Measurements from ENCODE around the gene C2CD4C. TPM values are rescaled to one million over a fixed set of nuclear protein-coding genes. Genes with fewer than 3 reads are reported as not detected.

C2CD4C gene
- total and polyA plus RNA-seq, 4 donors, result 0.88 to 1.4 (median 1.2) TPM

GRCh38 chr19:443005-443404 is 34.1 kb upstream of the C2CD4C start:
- Histone ChIP-seq H3K9ac (ENCODE audit: insufficient read depth in 1 of 2, low read length in 2 of 2) (no peak overlapping the region), H3K4me1 (ENCODE audit: control insufficient read depth in 5 of 5, insufficient read depth in 5 of 5, low read length in 5 of 5) (peaks cover 0 to 4% (median 0%) of the 10 kb centered on the region in 5 donors), H3K27ac (ENCODE audit: low read depth in 1 of 2, low read length in 1 of 2) (no peak overlapping the region), H3K9me3 (ENCODE audit: control insufficient read depth in 4 of 4, insufficient read depth in 3 of 4, low read length in 3 of 4) (peaks cover 0 to 5% (median 0%) of the 10 kb centered on the region in 4 donors), H3K4me3 (no peak overlapping the region), H3K36me3 (ENCODE audit: control insufficient read depth in 4 of 4, insufficient read depth in 4 of 4, low read length in 4 of 4) (peaks cover 0 to 3% (median 0%) of the 10 kb centered on the region in 4 donors), H3K27me3 (ENCODE audit: control insufficient read depth in 3 of 3, insufficient read depth in 3 of 3, low read length in 2 of 3) (peaks cover 0 to 3% (median 0%) of the 10 kb centered on the region in 3 donors)
- TF ChIP-seq CTCF (IDR thresholded peaks at IDR 0.05; ENCODE audit: control extremely low read depth, extremely low read depth), result no peak
- ATAC-seq (ENCODE audit: insufficient read depth, low FRiP score), result no peak
- WGBS, 2 donors, result 89 to 93% methylated on average over 2 of the region's 2 CpGs
- no peak for DNase-seq

GRCh38 chr19:442085-442484 is 33.1 kb upstream of the C2CD4C start:
- H3K4me1 ChIP-seq (ENCODE audit: control insufficient read depth in 5 of 5, insufficient read depth in 5 of 5, low read length in 5 of 5), result peaks cover 0 to 4% (median 0%) of the 10 kb centered on the region in 5 donors
- H3K27ac ChIP-seq (ENCODE audit: low read depth in 1 of 2, low read length in 1 of 2), result no peak overlapping the region
- 94 to 98% methylated on average over 2 of the region's 2 CpGs for WGBS, 2 donors
- no peak overlapping the region for H3K9ac ChIP-seq (ENCODE audit: insufficient read depth in 1 of 2, low read length in 2 of 2)
- ATAC-seq (ENCODE audit: insufficient read depth, low FRiP score) (no peak), DNase-seq (no peak)
- peaks cover 0 to 4% (median 0%) of the 10 kb centered on the region in 3 donors for H3K27me3 ChIP-seq (ENCODE audit: control insufficient read depth in 3 of 3, insufficient read depth in 3 of 3, low read length in 2 of 3)
- H3K36me3 ChIP-seq (ENCODE audit: control insufficient read depth in 4 of 4, insufficient read depth in 4 of 4, low read length in 4 of 4), result peaks cover 0 to 3% (median 0%) of the 10 kb centered on the region in 4 donors
- peaks cover 0 to 5% (median 0%) of the 10 kb centered on the region in 4 donors for H3K9me3 ChIP-seq (ENCODE audit: control insufficient read depth in 4 of 4, insufficient read depth in 3 of 4, low read length in 3 of 4)
- TF ChIP-seq CTCF (IDR thresholded peaks at IDR 0.05; ENCODE audit: control extremely low read depth, extremely low read depth), result no peak
- no peak overlapping the region for H3K4me3 ChIP-seq

- Histone ChIP-seq H3K4me3 (no peak overlapping the region), H3K9ac (ENCODE audit: insufficient read depth in 1 of 2, low read length in 2 of 2) (no peak overlapping the region), H3K27me3 (ENCODE audit: control insufficient read depth in 3 of 3, insufficient read depth in 3 of 3, low read length in 2 of 3) (peaks cover 0 to 8% (median 0%) of the 10 kb centered on the region in 3 donors), H3K27ac (ENCODE audit: low read depth in 1 of 2, low read length in 1 of 2) (no peak overlapping the region), H3K9me3 (ENCODE audit: control insufficient read depth in 4 of 4, insufficient read depth in 3 of 4, low read length in 3 of 4) (peaks cover 0 to 5% (median 0%) of the 10 kb centered on the region in 4 donors), H3K36me3 (ENCODE audit: control insufficient read depth in 4 of 4, insufficient read depth in 4 of 4, low read length in 4 of 4) (peaks cover 0 to 3% (median 0%) of the 10 kb centered on the region in 4 donors), H3K4me1 (ENCODE audit: control insufficient read depth in 5 of 5, insufficient read depth in 5 of 5, low read length in 5 of 5) (peaks cover 0 to 4% (median 0%) of the 10 kb centered on the region in 5 donors)
- DNase-seq (no peak), ATAC-seq (ENCODE audit: insufficient read depth, low FRiP score) (no peak)
- WGBS, 2 donors, result 31 to 37% methylated on average over 23 of the region's 23 CpGs
- no peak for TF ChIP-seq CTCF (IDR thresholded peaks at IDR 0.05; ENCODE audit: control extremely low read depth, extremely low read depth)
Observed at GRCh38 chr19:441213-441836, 32.4 kb upstream of the C2CD4C start.

Measured in lung (tissue), 12 donors.